ENCODE measurements around the gene PFDN4. TPM values are rescaled to one million over a fixed set of nuclear protein-coding genes. Genes with fewer than 3 reads are reported as not detected.

PFDN4 gene
- total and polyA plus RNA-seq, 8 donors = 16.7 to 65.6 (median 47.5) TPM

GRCh38 chr20:54207053-54207742 is 689 bp upstream of the PFDN4 start:
- Histone ChIP-seq H3K9me3 (no peaks in the 10 kb centered on the region), H3K4me1 (peaks cover 12 to 26% of the 10 kb centered on the region in 2 donors), H3K27me3 (no peaks in the 10 kb centered on the region), H3K4me3 (peak overlapping the region; percentile 89 to 91), H3K36me3 (no peaks in the 10 kb centered on the region), H3K27ac (peak overlapping the region; percentile 90 to 96)
- intact Hi-C loops (cut with DNase I) = no loop called here
- DNase-seq (no peak), ATAC-seq (no peak)
- TF ChIP-seq, protein P1, sequence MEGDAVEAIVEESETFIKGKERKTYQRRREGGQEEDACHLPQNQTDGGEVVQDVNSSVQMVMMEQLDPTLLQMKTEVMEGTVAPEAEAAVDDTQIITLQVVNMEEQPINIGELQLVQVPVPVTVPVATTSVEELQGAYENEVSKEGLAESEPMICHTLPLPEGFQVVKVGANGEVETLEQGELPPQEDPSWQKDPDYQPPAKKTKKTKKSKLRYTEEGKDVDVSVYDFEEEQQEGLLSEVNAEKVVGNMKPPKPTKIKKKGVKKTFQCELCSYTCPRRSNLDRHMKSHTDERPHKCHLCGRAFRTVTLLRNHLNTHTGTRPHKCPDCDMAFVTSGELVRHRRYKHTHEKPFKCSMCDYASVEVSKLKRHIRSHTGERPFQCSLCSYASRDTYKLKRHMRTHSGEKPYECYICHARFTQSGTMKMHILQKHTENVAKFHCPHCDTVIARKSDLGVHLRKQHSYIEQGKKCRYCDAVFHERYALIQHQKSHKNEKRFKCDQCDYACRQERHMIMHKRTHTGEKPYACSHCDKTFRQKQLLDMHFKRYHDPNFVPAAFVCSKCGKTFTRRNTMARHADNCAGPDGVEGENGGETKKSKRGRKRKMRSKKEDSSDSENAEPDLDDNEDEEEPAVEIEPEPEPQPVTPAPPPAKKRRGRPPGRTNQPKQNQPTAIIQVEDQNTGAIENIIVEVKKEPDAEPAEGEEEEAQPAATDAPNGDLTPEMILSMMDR (IDR thresholded peaks at IDR 0.05) = no peak

DNA sequence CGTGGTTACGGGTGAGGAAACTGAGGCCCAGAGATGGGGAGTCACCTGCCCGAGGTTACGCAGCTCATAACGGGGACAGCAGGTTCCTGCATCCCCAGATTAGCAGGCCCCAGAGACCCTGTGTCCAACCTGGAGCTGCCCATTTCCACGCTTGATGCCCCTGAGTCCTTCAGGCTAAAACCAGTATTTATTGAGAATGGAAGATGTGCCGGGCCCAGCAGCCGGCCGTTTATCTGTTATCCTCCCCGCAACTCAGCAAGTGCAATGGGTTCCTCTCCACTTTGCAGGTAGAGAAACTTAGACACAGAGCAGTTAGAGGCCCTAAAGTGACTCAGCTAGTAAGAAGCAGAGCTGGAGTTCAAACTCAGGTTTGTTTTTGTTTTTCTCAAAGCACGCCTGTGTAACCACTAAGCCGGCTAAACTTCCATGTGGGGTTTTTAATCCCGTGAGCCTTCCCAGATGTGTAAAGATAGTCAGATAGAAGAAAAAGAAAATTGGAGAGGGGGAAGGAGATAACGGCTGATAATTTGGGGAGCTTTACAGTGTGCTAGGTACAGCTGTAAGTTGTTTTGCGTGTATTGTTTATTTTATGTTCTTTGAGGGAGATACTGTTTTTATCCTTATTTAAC is 775 bp downstream of the PFDN4 start:
- no peaks in the 10 kb centered on the region for H3K9me3 ChIP-seq
- peak overlapping the region; percentile 89 to 91 for H3K4me3 ChIP-seq
- no peaks in the 10 kb centered on the region for H3K27me3 ChIP-seq
- peak; percentile 21 for ATAC-seq
- peaks cover 15 to 26% of the 10 kb centered on the region in 2 donors for H3K4me1 ChIP-seq
- peak overlapping the region; percentile 90 to 96 for H3K27ac ChIP-seq
- DNase-seq = peak in 1 of 4 donors; percentile 27
- no peaks in the 10 kb centered on the region for H3K36me3 ChIP-seq
- TF ChIP-seq, protein P1 (IDR thresholded peaks at IDR 0.05) = no peak
- intact Hi-C loops (cut with DNase I) = no loop called here

GRCh38 chr20:54209216-54209813 is 1.4 kb downstream of the PFDN4 start:
- DNase-seq = no peak
- H3K27me3 ChIP-seq = no peaks in the 10 kb centered on the region
- peaks cover 15 to 26% of the 10 kb centered on the region in 2 donors for H3K4me1 ChIP-seq
- ATAC-seq = no peak
- H3K36me3 ChIP-seq = no peaks in the 10 kb centered on the region
- TF ChIP-seq, protein P1 (IDR thresholded peaks at IDR 0.05) = no peak
- no peak overlapping the region for H3K27ac ChIP-seq
- intact Hi-C loops (cut with DNase I) = no loop called here
- peak overlapping the region; percentile 89 to 91 for H3K4me3 ChIP-seq
- no peaks in the 10 kb centered on the region for H3K9me3 ChIP-seq

DNA sequence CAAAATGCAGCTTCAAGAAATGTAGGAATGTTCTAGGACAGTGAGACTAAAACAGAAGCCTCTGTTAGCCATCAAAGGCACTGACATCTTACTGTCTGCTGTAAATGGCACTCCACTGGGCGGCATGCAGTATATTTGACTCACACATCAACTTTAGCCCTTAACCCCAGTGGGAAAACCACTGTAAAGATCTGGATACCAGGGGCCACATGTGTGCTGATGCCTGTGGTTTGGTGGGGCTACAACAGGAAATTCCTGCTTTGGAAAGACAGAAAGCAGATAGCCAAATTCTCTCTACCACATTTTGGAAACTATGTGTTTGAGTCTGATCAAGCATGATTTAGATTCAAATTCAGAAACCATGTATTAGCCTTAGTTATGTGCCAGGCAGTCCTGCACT is 4.3 kb downstream of the PFDN4 start:
- Histone ChIP-seq H3K27me3 (no peaks in the 10 kb centered on the region), H3K27ac (no peak overlapping the region), H3K4me1 (peaks cover 15 to 26% of the 10 kb centered on the region in 2 donors), H3K4me3 (no peak overlapping the region), H3K9me3 (no peaks in the 10 kb centered on the region), H3K36me3 (peaks cover 0 to 19% of the 10 kb centered on the region in 2 donors)
- no peak for DNase-seq
- TF ChIP-seq, protein P1 (IDR thresholded peaks at IDR 0.05) = no peak
- intact Hi-C loops (cut with DNase I) = no loop called here
- no peak for ATAC-seq

GRCh38 chr20:54212871-54213270 is 5.0 kb downstream of the PFDN4 start:
- Histone ChIP-seq H3K36me3 (peaks cover 0 to 24% of the 10 kb centered on the region in 2 donors), H3K4me3 (no peak overlapping the region), H3K27ac (no peak overlapping the region), H3K4me1 (peaks cover 12 to 22% of the 10 kb centered on the region in 2 donors), H3K9me3 (no peaks in the 10 kb centered on the region), H3K27me3 (no peaks in the 10 kb centered on the region)
- TF ChIP-seq, protein P1 (IDR thresholded peaks at IDR 0.05) = no peak
- ATAC-seq = no peak
- intact Hi-C loops (cut with DNase I) = no loop called here
- DNase-seq = no peak
